NCI-H2107 treated with DMSO at 0.1 percent for 48 hours (cell line): Measurements from ENCODE around the gene NDUFS7.

Experiments used
- DNase-seq: peaks from one replicate; lab custom pipeline; 2025; ENCODE audit not compliant: unreplicated experiment; lab: John Stamatoyannopoulos, UW

The NDUFS7 gene

DNA sequence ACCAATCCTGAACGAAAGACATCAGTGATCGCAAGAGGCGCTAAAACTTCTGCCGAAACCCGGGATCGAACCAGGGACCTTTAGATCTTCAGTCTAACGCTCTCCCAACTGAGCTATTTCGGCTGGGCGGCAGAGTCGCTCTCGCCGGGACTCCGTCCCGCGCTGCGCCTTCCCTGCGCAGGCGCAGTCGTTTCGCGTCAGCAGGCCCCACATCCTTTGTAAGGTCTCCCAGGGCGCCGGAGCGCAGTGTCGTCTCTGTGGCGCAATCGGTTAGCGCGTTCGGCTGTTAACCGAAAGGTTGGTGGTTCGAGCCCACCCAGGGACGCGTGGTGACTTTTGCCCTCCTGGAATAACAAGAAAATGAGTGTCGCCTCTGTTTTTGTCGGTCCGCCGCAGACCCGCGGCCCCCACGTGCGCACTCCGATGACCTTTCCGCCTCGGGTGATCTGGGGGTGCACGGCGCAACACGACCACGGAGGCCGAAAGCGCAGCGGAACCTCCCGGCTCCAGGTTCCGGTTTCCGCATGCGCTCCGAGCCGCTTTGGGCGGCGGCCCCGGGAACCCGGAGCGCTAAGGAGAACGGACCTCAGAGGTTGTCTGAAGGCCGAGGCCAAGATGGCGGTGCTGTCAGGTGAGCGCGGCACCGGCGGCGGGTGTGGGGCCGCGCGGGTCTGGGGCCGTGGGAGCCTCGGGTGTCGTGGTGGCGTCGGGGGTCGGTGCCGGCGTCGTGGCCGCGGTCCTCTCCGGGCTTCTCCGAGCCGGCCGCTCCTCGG is at the start of gene NDUFS7:
Gene NDUFS7 (plus strand): TSS at position 596 of the 773 bp plus-strand sequence. CDS start 20 bp downstream, at position 616.
- DNase-seq: peak; percentile 36

DNA sequence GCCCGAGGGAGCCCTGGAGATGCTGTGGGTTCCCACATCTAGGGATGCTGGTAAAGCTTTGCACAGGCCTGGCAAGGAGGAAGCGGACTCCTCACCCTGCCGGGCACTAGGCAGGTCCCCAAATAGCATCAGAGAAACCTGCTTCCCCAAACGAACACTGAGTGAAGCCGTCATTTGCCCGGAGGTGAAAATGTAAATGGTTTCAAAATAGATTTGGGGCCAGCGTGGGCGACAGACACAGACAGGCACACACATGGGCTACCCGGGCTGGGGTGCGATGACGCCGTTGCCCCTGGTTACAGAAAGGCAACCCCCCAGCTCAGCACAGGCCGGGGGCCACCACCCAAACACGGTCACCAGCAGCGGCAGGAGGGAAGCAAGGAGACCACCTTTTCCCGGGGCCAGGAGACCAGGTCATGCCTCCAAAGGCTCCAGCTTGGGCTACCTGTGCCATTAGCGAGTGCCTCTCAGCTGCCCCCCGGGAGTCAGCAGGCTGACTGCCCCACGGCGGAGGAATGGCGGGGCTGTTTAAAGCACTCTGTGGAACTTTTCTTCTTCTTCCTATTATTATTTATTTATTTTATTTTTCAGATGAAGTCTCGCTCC is 47.5 kb upstream of the NDUFS7 start:
- DNase-seq: no peak

- DNase-seq: no peak
Observed at GRCh38 chr19:1340681-1341469, 42.8 kb upstream of the NDUFS7 start.

DNA sequence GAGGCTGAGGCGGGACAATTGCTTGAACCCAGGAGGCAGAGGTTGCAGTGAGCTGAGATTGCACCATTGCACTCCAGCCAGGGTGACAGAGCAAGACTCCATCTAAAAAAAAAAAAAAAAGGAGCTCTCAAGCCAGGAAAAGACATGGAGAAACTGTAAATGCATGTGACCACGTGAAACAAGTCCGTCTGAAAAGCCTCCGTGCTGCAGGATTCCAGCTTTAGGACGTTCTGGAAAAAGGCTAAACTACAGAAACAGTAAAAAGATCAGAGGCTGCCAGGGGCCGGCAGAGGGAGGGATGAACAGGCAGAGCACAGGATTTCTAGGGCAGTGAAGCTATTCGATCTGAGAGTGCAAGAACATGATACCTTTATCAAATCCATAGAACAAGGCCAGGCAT is 40.7 kb upstream of the NDUFS7 start:
- DNase-seq: no peak

- DNase-seq: no peak
Observed at GRCh38 chr19:1349211-1349610, 34.5 kb upstream of the NDUFS7 start.

DNA sequence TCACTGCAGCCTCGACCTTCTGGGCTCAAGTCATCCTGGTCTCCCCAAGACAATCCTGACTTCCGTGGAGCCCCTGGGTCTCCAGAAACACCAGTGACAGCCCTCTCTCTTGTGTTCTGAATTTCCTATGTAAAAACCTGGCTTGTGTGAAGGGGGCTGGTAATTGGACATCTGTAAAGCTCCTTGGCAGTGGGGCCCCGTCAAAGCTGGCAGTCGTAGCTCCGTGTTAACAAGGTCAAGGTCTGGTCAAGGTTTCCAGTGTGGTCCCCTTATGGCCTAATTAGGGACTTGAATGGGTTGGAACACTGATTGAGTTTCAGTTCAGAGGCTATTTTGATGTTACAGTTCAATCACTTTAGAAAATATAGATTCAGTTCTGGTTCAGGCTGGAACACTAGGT is 32.8 kb upstream of the NDUFS7 start:
- DNase-seq: no peak

GRCh38 chr19:1351381-1351851 is 32.3 kb upstream of the NDUFS7 start:
- DNase-seq: no peak

GRCh38 chr19:1353144-1353543 is 30.6 kb upstream of the NDUFS7 start:
- DNase-seq: no peak

- DNase-seq: no peak
Observed at GRCh38 chr19:1354970-1355567, 28.6 kb upstream of the NDUFS7 start.

DNA sequence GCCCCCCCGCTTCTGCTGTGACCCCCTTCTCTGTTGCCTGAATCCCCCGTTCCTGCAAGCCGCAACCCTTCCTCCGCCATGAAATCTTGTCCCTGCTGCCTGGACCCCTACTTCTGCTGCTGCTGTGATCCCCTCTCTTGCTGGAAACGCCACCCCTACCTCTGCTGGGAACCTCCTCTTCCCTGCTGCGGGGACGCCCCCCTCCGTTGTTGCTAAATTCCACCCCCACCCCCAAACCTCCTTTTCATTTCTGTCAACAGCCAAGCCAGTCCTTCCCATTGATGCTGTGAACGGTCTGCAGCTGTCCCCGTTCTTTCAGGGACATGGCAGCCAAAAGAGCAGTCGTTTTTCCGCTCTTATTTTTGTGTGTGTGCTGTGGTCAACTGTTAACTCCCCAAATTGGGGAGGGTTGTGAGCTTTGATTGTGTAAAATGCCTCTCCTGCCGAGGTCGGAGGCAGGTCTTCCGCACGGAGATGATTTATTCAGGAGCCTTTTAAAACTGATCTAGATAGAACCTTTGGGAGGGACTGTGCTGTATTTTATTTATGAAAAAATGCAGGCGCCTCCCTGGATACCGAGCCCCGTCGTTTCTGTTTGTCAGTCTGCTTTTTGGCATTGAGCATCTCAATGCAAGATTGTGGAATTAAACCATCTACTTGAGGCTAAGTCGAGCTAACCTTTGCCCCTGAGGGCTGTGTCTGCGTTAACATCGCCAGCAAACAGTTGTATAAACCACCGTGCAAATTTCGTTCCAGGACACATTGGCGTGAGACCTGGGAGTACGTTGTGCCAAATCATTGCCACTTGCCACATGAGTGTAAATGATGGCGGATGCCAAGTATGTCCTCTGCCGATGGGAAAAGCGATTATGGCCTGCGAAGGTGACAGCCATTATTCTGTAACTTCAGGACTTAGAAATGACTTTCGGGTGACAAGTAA is 27.9 kb upstream of the NDUFS7 start:
- no peak for DNase-seq

DNA sequence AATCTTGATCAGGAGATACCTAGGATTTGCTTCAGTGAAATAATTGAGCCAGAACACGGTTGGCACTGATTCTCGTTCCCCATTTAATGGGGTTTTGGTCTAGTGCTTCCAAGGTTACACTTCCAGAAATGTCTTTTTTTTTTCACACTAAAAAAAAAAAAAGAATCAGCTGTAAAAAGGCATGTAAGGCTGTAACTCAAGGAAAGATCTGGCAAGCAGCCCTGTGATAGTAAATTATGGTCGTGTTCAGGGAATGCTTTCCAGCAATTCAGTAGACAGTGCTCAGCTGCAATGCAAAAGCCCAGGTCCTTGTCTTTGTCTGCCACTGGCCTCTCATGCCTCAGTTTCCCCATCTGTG is 27.2 kb upstream of the NDUFS7 start:
- no peak for DNase-seq

GRCh38 chr19:1357531-1358109 is 26.1 kb upstream of the NDUFS7 start:
- DNase-seq: peak; percentile 85

DNA sequence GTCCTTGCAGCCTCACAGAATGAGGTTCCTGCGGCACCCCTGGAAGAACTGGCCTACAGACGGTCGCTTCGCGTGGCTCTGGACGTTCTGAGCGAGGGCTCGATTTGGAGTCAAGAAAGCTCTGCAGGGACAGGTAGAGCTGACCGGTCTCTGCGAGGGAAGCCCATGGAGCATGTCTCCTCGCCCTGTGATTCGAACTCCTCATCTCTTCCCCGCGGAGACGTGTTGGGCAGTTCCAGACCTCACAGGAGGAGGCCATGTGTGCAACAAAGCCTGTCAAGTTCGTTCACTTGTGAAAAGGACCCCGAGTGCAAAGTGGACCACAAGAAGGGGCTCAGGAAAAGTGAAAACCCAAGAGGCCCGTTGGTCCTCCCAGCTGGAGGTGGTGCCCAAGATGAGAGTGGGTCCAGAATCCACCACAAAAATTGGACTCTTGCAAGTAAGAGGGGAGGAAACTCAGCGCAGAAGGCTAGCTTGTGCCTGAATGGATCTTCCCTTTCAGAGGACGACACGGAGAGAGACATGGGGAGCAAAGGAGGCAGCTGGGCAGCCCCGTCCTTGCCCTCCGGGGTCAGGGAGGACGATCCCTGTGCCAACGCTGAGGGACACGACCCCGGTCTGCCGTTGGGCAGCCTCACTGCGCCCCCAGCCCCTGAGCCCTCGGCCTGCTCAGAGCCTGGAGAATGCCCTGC is 23.4 kb upstream of the NDUFS7 start:
- no peak for DNase-seq

DNA sequence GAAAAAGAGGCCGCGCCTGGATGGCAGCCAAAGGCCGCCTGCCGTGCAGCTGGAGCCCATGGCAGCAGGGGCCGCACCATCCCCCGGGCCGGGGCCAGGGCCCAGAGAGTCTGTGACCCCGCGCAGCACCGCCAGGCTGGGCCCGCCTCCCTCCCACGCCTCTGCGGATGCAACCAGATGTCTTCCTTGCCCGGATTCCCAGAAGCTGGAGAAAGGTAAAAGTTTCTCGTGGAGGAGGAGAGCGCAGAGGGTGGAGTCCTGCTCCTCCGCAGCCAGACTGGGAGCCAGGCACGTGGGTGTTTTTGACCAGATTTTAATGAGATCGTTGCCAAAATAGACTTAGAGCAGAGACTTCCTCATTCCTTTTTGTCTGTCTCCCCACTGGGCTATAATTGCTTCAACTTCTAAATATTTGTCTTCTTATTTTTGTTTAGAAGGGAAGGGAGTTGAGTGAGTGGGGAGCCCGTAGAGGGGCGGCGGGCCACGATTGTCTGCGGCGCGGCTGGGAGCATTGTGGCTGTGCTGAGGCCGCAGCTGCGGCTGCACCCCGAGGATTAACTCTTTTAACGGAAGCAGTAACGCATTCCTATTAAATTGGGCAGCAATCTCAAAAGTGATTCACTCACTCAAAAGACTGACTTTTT is 22.8 kb upstream of the NDUFS7 start:
- DNase-seq: peak; percentile 13

- no peak for DNase-seq
Observed at GRCh38 chr19:1361601-1362386, 21.9 kb upstream of the NDUFS7 start.

- no peak for DNase-seq
Observed at GRCh38 chr19:1362387-1363257, 21.1 kb upstream of the NDUFS7 start.

DNA sequence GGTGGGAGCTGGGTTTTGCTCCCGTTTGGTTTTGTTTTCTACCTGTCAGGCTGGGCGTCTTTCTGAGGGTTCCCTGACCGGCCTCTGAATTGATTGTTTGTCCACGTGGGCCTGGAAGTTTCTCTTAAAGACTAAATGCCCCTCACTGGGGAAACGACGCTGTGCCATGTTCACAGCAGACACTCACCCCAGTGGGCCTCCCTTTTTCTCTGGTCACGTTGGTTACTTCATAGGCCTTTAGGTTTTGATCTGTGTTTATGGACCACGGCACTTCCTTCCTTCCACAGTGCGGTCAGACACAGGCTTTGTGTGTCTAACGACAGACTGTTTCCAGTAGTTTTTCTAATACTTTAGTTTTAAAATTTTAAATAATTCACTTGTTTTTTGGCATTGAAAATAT is 20.1 kb upstream of the NDUFS7 start:
- no peak for DNase-seq
